ENCODE data around the gene EHBP1.

The EHBP1 gene

DNA sequence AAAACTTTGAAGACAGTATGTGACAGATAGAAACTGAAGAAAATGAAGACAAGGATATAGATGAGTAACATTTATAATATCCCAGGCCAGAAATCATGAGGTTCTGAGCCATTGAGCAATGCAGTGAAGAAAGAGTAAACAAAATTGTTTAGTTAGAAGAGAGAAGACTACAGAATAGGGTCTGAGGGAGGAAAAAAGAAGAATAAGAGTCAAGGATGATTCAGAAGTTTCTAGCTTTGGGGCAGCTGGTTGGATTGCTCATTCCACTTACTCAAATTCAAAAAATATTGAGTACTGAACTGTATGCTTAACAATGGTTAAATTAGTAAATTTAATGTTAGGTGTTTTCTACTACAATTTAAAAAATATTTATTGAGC is 190.1 kb downstream of the EHBP1 start:
- DNase-seq: no peak

DNA sequence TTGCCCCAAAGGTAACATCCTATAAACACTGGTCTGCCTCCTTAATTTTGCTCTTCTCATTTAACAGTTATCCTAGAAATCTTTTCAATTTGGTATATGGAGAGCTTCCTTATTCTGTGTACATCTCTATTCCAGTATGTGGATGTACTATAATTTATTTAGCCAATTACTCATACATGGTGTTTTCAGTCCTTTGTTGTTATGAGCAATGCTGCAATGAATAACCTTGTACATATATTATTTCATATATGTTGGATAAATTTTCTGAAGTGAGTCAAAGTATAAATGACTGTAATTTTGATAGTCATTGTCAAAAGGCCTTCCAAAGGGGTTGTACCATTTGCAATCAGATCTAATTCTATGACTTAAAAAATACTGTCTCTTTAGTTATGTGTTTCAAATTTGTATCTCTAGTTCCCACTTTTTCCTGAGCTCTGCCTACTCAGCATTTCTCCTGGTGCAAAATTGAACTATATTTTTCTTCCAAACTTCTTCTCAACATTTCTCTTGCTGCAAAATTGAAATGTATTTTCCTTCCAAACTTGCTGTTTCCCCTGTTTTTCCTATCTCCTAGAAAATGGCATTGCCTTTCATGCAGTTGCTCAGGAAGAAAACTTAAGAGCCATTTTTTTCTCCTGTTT is 191.8 kb downstream of the EHBP1 start:
- DNase-seq: no peak

DNA sequence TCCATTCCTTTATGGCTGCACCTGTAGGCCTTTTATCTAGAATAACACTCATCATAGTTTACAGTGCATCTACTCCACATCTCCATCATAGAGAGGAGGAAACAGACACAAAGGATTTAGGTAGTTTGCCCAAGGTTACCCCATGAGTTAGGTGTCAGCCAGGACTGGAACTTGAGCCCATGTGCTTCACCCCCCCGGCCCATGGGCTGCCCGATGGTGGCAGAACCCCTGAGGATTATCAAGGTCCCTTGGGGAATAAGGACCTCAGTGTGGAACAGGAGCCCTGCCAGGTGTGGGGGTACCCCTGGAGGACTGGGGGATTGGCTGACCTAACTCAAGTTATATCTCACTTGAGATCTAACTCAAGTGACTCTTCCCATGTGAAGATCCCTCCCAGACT is 198.8 kb downstream of the EHBP1 start:
- no peak for DNase-seq

DNA sequence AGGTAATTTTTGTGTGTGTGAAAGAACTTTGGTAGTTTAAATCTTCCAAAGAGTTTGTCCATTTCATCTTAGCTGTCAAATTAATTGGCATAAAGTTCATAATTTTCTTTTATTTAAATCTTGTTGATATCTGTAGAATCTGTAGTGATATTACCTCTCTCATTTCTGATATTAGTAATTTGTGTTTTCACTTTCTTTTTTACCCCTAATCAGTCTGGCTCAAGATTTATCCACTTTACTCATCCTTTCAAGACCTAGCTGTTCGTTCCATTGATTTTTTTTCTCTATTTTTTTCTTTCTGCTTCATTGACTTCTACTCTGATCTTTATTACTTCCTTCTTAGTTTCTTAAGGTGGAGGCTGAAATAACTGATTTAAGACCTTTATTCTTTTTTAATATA is 202.6 kb downstream of the EHBP1 start:
- no peak for DNase-seq

DNA sequence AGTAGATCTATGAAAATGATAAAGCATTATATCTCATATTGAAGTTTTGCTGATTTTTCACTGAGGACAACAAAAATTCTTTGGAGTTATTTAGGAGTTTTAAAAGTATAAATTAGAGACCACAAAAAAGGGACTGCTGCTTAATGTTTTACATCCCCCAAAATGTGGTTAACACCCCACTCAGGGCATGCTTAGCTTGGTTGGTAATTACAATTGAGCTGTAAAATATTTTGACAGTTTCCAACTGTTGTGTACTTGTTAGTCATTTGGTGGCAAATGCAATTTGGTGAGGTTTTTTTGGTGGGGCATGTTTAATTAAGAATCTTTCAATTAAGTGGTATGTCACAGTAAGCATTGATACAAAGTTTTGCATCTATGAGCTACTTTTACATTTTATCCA is 207.8 kb downstream of the EHBP1 start:
- DNase-seq: no peak

DNA sequence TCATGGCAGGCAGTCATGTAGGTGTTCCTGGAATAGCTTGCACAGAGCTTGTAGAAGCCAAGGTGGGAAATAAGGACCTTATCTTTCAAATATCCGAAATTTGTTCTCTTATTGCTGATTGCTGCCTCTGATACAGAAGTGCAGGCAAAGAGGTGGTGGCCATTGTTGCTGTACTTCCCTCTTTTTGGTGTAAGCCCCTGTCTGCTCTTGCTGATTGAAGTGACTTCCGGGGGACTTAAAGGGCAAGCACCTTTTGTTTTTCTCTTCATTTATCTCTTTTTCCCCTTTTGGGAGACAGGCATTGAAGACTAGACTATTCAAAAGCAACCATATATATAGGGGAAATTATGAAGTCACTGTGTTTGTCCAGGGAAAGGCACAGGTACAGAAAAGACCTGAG is 213.5 kb downstream of the EHBP1 start:
- no peak for DNase-seq

DNA sequence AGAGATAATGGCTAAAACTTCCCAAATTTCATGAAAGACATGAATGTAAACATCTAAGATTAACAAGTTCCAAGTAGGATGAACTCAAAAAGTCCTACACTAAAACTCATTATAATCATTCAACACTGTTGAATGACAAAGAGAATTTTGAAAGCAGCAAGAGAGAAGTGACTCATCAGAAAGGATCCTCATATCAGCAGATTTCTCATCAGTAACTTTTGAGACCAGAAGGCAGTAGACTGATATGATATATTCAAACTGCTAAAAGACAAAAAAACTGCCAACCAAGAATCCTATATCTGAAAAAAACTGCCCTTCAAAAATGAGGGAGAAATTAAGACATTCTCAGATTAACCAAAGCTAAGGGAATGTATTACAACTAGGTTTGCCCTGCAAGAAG is 214.6 kb downstream of the EHBP1 start:
- no peak for DNase-seq

DNA sequence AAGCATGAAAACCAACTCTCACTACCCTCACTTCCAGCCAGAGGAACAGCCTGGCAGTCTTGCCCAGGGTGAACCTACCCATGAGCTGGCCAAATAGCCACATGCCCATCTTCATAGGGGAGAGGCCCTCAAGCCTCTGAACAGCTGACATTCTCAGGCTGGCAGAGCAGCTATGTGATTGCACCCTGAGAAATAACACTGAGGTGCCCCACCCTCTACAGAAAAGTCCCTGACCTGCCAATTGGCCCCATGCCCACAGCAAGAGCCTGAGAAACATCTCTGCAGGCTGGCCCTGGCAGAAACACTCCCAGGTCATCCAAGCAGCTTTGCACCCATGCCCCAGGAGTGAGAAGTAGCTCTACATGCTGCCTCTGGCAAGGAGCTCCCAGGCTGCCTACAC is 217.7 kb downstream of the EHBP1 start:
- DNase-seq: no peak

DNA sequence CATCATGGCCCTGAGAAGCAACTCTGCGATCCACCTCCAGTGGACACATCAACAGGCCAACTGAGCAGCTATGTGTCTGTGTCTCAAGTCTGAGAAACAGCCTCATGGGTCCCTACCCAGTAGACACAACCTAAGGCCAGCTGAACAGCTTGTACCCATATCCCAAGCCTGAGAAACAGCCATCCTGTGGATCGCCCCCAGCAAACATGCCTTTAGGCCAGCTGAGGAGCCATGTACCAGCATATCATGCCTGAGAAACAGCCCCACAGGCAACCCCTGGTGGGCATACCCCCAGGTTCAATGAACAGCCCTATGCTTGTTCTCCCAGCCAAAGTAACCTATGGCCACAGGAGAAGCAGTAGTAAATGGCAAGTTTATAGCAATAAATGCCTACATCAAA is 218.4 kb downstream of the EHBP1 start:
- no peak for DNase-seq

DNA sequence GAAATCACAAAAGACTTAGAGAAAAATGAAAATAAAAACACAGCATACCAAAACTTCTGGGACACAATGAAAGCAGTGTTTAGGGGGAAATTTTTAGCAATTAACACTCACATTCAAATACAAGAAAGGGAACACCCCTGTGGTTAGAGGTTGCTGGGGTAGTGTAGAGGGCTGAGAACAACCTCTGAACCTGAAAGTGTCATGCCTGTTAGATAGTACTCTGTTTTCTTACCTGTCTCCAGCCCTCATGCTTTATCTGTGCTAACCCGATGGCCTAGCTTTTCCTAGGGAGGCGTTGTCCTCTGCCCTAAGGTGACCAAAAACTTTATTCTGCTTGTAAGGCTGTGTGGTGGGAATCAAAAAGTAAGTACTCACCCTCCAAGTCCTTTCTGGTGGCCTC is 222.5 kb downstream of the EHBP1 start:
- no peak for DNase-seq

DNA sequence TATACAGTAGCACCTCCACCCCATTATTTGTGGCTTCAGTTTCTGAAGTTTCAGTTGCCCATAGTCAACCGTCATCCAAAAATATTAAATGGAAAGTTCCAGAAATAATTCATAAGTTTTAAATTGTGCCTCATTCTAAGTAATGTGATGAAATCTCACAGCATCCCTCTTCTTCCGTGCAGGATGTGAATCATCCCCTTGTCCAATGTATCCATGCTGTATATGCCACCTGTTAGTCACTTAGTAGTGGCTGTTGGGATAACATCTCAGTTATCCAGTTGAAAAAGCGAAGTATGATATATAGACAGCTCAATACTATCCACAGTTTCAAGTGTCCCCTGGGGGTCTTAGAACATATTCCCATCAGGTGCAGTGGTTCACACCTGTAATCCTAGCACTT is 226.0 kb downstream of the EHBP1 start:
- no peak for DNase-seq

DNA sequence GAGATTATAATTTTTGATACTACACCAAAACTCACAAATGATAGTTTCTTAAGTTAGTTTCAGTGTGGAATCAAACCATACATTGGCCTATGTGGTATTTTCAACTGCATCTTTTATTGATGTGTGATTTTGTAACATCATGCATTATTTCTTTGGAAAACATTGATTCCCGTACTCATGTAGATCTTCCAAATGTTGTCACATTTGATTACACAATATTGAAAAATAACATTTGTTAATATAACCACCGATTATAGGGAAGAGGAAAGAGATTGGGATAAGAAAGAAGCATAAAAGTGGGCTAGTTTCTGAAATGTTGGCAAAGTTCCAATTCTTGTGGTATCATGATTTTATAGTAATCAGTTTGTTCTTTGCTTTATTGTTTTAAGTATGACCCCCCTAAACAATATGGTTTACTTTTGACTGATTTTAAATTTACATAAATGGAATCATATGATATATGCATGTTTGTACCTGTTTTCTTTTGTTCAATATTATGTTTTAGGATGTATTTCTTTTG is 227.9 kb downstream of the EHBP1 start:
- no peak for DNase-seq

DNA sequence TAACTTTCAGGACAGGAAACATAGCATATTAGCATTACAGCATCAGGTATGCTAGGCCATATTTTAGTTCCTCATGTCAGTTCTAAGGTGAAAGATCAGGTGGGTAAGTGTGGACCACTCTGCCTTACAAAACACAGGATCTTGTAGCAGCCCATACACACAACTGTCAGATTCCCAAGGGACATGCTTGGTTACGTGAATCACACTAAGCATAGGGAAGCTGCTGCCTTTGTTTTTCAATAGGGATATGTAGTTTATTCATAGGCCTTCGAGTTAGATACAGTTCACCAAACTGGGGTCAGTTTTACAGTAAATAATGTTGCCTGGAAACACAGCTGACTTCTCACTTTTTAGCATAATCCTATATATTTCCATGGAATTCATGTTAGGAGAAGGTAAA is 229.0 kb downstream of the EHBP1 start:
- no peak for DNase-seq

DNA sequence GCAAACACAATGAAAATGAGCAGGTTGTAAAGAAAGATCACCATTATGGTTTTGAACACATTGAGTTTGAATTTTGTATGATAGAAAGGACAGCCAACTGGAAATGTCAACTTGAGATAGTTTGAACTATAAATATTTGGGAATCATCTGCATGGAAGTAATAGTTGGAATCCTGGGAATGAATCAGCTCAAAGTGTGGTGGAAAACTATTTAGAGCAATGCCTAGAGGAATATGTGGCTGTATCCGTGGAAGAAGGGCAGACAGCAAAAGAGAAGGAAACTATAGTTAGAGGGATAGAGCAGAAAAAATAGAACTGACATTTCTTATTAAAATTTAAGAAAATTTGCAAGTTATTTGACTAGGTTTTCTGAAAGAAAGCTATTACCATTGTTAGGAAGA is 232.6 kb downstream of the EHBP1 start:
- no peak for DNase-seq

DNA sequence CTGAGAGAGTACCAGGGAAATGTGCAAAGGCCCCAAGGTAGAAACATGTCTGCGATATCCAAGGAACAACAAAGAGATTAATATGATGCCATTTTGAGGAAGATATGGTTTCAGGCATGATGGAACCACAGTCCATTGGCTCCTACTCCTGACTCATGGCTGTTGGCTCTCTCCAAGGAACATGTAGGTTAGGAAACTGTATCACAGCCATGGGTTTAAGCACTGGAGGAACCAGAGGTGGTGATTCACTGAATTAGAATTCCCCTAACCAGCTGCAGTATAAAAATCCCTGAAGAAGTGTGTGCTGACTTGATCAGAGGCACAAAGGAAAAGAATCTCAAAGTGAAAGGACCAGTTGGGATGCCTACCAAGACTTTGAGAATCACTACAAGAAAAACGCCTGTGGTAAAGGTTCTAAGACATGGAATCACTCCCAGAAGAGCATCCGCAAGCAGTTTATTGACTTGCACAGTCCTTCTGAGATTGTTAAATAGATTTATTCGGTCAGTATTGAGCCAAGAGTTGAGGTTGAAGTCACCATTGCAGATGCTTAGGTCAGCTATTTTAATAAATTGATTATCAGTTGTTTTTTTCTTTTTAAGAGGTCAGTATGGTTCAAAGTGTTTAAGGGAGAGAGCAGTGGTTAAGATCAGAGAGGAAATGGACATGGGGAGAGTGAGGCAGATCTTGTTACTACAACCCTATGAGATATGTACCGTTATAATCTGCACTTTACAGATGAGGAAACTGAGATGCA is 234.4 kb downstream of the EHBP1 start:
- DNase-seq: no peak

DNA sequence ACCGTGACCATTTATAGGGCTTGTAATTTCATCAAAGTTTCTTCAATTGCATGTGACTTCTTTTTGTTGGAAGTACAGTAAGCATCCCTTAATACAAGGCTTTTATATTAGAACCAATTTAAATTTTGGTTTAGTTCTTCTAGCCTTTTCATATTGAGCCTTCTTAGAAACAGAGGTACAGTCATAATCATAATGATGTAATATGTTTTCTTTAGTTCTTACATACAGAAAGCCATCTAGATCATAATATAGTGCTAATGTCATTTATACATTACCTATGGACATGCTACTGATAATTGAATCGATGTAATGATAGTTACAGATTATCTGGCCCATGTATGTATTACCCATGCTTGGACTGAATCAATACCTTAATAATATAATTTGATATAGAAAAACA is 235.2 kb downstream of the EHBP1 start:
- DNase-seq: no peak

DNA sequence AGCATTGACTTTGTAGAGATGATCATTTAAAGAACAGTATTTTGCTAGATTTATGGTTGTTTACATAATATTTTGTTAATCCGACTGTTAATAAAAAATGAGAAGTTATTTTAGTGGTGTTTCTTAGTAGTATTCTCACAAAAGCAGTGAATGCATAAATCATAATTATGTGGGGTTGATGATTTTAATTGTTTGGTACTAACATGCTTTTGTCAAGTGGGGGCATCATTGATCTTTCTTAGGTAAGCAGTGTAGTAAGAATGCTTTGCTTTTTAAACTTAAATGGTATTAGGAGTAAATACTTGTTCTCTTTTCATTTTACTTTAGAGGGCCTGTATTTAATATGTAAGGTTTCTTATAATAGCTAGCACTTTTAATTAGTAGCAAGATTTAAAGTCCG is 235.9 kb downstream of the EHBP1 start:
- no peak for DNase-seq

DNA sequence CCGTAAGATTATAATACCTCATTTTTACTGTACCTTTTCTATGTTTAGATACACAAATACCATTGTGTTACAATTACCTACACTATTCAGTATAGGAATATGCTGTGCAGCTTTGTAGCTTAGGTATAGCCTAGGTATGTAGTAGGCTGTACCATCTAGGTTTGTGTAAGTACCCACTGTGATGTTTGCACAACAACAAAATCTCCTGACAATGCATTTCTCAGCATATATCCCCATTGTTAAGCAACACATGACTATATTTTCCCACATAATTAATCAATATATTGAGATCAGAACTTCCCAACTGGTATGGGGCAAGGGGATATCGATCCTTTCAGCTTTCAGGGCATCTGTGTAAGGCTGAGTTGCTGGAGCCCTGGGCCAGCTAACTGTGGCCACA is 238.8 kb downstream of the EHBP1 start:
- DNase-seq: no peak

DNA sequence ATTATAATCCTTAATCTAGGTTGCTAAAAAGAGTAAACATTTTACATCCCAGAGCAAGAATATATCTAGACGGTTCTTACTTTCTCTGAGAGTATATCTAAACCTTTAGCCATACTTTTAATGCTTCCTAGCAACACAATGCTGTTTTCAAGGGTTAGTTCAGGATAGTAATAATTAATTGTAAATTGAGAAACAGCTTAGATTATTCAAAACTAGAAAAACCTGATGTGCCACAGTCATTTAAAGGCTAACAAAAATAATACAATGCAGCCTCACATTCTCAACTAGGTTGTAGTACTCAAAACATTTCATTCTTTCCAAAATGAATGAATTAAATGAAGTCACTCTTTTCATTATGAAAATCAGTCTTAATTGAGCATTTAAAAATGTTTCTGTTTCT is 241.9 kb downstream of the EHBP1 start:
- DNase-seq: no peak

DNA sequence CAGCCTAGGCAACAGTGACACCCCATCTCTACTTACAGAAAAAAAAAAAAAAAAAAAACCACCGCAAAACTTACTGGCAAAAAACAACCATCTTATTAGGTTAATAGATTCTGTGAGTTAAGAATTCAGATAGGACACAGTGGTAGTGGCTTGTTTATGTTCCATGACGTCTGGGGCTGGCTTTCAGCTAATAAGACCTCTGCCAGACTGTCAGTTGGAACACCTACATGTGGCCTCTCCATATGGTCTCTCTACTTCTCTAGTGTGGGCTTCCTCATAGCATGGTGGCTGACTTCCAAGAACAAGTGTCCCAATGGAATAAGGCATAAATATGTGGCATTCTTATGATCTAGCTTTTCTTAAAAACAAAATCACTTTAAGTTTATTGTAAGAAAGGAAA is 251.1 kb downstream of the EHBP1 start:
- DNase-seq: no peak

DNA sequence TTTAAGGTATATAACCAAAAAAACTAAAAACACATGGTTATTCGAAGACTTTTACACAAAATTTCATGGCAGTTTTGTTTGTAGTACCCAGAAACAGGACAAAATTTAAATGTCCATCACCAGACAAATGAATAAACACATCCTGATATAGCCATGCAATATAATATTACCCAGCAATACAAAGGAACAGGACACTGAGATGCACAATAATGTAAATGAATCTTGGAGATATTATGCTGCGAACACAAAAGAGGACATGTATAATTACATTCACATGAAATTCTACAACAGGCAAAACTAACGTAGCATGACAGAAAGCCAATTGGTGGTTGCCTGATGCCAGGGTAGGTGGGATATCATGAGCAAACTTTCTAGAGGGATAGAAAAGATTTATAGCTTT is 252.7 kb downstream of the EHBP1 start:
- DNase-seq: no peak

DNA sequence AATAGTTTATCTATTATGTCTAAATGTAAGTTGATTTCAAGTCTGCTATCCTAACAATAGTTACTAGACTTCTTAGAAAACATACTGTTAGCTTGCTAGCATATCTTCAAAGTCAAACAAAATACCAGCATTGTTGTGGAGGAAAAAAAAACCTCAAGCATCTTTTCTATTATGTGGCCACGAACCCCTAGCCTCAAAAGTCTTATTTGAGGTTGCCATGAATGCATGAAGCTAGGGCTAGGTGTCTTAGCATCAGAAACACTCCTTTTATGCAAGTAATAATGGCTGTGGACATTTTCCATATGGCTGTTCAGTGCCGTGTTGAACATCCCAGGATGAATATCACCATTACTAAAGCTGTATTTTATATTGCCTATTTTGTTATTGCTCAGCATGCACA is 258.5 kb downstream of the EHBP1 start:
- no peak for DNase-seq

DNA sequence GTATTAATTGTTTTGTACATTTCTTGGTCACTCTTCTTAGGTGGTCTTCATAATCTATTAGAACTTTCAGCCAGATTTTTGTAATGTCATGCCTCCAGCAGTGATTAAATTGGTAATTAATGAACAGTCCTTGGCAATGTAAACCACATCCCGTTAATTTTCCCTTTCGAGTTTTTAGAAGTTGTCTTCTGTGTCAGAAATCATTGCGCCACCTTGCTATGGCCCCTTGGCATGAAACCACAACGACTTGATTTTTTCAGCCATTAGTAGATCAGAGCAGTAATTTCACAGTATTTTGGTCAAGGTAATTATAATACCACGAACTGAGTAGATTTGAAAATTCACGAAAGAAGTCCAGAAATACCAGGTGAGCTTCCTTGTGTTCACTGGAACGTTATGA is 259.2 kb downstream of the EHBP1 start:
- no peak for DNase-seq

DNA sequence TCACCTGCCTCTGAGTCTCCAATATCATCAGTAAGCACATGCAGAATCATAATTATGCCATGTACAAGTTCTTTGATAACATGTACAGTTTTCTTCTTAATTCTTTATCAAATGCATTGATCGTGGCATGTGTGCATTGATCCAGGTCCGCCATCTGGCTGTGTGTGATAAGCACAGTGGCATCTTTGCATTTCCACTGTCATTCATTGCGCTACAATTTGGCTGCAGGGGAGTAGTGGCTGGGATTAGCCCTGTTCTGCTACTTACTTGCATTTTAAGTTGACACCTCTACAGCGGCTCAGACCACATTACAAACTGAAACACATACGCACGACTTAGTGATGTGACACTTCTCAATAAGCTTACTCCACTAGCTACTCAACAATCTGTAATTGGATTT is 261.5 kb downstream of the EHBP1 start:
- no peak for DNase-seq

DNA sequence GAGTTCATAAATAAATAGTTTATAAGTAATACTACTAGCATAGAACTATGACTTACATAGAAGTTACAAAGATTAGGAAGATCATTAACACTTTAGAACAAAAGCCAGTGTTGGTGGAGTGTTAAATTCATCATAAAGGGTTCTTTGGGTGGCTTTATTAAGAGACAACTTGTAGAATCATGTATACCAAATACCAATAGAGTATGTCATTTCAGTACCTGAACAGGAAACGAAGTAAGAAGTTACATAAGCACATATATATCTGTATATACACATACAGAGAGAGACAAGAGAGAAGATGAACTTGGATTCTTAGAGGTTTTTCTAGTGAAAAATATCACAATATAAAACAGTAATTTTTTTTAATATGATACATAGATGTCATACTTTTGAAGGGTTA is 262.7 kb downstream of the EHBP1 start:
- DNase-seq: no peak
